ENCODE data around the gene RCAN1.
"Not testable (repeated sequence)": the region's sequence is repeated elsewhere in the genome, so short reads cannot be mapped to it uniquely, and the experiment has no call there.

GRCh38 chr21:34483435-34483834 is 131.5 kb downstream of the RCAN1 start:
- not testable (repeated sequence) for TF ChIP-seq POLR2A (IDR thresholded peaks at IDR 0.05)
- TF ChIP-seq, protein P1, sequence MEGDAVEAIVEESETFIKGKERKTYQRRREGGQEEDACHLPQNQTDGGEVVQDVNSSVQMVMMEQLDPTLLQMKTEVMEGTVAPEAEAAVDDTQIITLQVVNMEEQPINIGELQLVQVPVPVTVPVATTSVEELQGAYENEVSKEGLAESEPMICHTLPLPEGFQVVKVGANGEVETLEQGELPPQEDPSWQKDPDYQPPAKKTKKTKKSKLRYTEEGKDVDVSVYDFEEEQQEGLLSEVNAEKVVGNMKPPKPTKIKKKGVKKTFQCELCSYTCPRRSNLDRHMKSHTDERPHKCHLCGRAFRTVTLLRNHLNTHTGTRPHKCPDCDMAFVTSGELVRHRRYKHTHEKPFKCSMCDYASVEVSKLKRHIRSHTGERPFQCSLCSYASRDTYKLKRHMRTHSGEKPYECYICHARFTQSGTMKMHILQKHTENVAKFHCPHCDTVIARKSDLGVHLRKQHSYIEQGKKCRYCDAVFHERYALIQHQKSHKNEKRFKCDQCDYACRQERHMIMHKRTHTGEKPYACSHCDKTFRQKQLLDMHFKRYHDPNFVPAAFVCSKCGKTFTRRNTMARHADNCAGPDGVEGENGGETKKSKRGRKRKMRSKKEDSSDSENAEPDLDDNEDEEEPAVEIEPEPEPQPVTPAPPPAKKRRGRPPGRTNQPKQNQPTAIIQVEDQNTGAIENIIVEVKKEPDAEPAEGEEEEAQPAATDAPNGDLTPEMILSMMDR (IDR thresholded peaks at IDR 0.05) = not testable (repeated sequence)
